GM18499 (cell line): ENCODE results near the gene RPS19.
"Not testable (repeated sequence)": the region's sequence is repeated elsewhere in the genome, so short reads cannot be mapped to it uniquely, and the experiment has no call there.

ENCODE experiments used
- ATAC-seq: cut with Tn5 transposase; IDR thresholded peaks from one replicate; pipeline ENCODE4 v1.9.1; 2021; ENCODE audit warnings: moderate number of reproducible peaks; ENCODE audit not compliant: insufficient read depth, unreplicated experiment

RPS19 gene

GRCh38 chr19:41911889-41912731, 52.1 kb downstream of the RPS19 start:
- no peak for ATAC-seq

- ATAC-seq, result no peak
These were observed 53.0 kb downstream of the RPS19 start for GRCh38 chr19:41912899-41913537.

- ATAC-seq, result no peak
These were observed 53.7 kb downstream of the RPS19 start for GRCh38 chr19:41913538-41914423.

GRCh38 chr19:41914424-41914834, 54.4 kb downstream of the RPS19 start:
- ATAC-seq, result not testable (repeated sequence)

GRCh38 chr19:41915021-41915775, 55.1 kb downstream of the RPS19 start:
- no peak for ATAC-seq

GRCh38 chr19:41915776-41916414, 55.8 kb downstream of the RPS19 start:
- ATAC-seq, result no peak

GRCh38 chr19:41917676-41918075, 57.6 kb downstream of the RPS19 start:
- ATAC-seq, result no peak

- no peak for ATAC-seq
These were observed 58.0 kb downstream of the RPS19 start for GRCh38 chr19:41918095-41918494.

GRCh38 chr19:41918653-41919244, 58.7 kb downstream of the RPS19 start:
- no peak for ATAC-seq

GRCh38 chr19:41919948-41920712, 60.1 kb downstream of the RPS19 start:
- no peak for ATAC-seq

- ATAC-seq, result no peak
These were observed 61.0 kb downstream of the RPS19 start for GRCh38 chr19:41920882-41921576.

GRCh38 chr19:41921577-41922576, 61.8 kb downstream of the RPS19 start:
- no peak for ATAC-seq
